Kasumi-1 (cell line): ENCODE results near the gene PARD3B.

ENCODE experiments used
- DNase-seq, 2 experiments: peaks; one replicate each; lab custom pipeline; 2025; lab: John Stamatoyannopoulos, UW

Gene PARD3B

DNA sequence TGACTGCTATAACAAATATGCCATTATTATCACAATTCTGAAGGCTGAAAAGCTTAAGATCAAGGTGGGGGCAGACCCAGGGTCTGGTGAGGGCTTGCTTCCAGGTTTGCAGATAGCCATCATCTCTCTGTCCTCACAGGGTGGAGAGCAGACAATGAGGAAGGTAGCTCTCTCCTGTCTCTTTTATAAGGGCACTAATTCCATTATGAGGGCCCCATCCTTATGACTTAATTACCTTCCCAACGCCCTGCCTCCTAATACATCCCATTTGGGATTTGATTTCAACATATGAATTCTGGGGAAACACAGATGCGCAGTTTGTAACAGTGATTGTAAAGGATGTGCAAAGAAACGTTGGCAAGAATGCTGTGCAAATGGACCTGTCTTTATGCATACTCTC is 44.8 kb downstream of the PARD3B start:
- DNase-seq, result no peak

DNA sequence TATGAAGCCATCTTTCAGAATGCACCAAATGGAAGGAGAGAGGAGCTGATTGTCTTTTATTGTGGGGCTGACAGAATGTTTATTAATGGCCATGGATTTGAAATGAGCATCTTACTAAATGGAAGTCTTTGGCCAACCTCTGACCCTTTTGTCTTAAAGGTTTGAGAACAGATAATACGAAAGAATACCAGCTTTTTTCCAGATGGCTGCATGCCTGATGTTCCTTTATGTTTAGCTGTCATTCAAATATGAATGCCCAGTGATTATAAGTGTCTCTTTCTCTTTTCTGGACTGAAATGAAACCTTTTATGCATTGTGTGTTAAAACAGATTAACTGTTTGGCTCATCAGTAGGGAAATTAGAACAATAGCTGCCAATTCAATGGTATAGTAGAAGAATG is 46.0 kb downstream of the PARD3B start:
- DNase-seq, result no peak

DNA sequence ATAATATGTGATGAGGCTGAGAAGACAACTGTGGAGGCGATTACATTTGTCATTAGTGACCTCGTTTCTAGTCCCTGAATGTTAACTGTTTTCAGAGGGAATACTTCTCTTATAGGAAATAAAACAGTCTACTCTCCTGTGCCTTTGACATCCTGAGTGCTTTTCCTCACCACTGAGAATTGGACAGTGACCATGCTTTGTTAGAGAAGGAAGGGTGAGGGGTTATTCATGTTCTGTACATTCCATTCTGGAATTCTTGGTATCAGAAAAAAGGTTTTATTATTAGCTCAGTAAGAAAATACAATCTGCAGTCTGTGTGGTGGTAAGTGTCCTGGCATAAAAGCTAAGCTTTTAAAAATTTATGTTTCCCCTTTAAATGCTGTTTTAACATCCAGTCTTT is 58.8 kb downstream of the PARD3B start:
- DNase-seq, result no peak

DNA sequence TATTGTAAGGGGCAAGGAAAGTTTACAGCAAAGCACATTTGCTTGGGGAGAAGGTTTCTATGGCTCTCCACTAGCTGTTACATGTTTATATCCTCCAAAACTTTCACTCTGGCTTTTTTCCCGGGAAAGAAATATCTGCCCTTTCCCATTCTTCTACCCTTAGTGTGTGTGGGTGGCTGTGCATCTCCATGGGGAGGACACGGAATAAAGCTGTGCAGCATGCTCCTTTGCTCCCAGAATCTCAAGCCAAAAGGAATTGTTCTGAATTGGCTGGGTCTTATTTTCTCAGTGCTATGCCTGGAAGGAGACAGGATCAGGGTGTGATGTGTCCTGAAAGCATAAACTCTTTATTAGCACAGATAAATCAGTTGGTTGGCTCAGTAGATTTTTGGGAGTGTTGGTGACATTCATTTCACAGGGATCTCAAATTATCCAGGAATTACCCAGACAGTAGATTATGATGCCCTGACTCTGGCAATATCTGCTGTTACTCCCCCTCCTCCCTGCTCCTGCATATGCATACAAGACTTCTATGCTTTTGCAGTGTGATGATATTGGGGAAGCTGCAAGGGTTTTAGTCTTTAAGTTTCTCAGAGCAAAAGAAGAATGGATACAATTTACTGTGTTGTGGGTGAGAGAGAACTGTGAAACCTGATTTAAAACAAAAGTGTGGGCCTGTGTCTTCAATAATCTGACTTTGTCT is 63.1 kb downstream of the PARD3B start:
- no peak for DNase-seq

DNA sequence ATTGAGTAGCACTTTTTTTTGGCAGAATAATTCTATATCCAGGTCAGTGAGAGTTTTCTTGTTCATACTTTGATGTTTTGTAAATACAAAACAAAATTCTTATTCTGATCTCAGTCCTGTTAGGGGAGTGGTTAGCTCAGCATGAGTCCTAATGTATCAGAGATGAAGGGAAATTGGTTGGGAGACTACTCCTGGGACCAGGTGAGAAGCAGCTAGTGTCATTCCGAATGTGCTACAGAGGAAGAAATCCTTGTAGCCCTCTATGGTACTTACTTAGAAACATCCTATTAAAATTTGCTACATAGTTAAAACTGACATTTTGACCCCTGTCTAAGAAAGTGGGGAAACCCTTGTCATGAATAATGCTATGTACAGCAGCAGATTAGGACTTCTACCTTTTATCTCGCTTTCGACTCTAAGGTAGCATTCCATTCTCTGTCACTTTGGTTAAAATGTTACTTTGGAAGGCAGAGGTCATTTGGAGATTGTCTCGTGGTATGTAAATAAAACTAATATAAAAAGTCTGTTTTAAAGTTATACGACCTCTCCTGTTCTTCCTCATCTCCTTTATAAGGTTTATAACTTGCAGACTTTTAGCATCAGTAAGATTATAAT is 65.8 kb downstream of the PARD3B start:
- no peak for DNase-seq

DNA sequence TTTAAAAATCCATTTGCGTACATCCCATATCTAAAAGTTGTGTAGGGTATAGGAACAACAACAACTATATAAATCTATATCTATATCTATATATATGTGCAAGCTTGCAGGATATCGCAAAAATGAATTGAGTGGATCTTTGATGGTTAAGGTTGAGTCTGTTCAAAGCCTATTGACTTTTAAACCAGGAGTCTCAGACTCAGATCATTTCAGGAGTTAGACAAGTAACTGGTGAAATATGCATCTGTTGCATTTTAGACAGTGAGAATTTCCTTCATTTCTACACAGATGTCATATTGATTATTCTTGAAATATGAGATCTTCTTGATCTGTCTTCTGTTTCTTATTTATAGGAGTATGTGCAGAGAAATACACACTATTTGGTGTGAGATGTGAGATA is 66.5 kb downstream of the PARD3B start:
- no peak for DNase-seq

DNA sequence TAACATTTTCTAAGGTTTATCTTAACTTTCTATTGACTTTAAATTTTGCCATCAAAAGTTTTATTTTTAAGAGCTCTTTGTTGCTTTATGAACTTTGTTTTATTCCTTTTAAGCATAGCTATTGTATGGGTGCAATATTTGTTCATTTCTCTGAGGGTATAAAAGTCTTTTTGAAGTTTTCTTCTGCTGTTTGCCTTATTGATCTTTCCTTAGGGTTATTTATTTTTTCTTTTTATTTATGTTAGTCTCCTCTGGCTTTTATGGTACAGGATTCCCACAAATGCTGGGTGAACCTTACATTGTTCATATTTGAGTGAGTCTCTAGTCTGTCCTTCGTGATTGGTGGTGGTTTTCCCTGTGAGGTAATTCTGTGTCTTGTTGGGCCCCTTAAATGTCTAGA is 68.4 kb downstream of the PARD3B start:
- DNase-seq, result no peak

DNA sequence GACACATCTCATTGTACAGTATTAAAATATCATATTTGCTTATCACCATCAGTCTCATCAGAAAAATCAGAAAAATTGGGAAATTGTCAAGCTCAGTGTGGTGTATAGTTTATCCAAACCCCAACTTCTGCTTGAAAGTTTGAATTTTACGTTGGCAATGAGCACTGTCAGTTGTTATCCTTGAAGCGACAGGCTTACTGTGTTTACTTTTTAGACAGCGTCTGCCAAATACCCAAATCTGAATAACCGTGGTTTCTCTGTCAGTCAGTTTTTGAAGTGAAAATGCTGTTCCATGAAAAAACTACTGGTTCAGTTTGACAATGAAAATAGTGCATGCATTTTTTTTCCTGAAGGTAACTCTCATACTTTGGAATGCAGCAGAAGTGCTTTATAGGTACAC is 70.2 kb downstream of the PARD3B start:
- no peak for DNase-seq

DNA sequence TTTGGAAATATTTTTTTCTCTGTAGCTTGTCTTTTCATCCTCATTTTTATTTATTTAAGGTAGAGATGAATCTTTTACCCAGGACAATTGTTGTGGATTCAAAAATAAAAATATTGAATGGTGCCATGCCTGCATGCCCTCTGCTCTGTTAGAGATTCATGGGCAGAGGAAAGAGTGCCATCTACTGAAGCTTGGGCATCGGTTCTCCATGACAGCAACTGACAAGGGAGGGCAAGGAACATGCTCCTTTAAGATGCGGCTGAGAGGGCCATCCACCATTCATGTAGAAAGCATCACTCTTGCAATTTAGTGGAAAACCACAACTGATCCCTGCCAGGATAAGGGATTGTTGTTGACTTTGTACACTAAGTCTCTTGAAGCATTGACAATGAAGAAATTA is 79.9 kb downstream of the PARD3B start:
- no peak for DNase-seq

DNA sequence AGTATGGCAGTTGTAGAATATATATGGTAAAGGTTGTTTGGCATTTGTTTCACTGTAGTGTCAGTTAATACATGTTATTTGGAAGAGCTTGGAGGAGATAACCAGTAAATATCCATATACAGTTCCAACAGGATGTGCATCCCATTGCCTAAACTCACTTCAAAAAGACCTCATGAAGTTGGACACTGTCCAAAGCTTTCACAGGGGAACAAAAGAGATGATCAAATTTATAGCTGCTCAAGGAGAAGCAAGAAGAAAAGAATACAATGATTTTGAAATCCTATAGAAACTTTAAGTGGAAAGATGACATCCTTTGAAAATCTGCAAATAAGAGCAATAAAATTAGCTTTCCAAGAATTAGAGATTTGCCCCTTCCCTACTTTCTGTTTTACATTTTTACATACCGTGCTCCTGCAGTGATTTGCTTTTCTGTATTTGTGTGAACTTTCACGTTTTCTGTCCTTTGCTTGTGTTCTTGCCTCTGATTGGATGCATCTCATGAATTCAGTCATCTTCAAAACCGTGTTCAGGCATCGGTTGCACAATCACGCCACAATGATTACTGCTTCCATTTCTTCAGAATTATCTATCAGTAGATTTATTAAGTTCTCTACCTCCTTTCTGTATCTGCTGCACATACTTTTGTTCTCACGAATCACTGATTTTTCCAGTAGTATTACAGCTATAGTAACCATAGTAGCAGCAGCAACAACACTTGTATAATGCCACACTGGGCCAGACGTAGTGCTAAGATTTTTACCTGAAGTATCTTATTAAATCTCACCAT is 83.8 kb downstream of the PARD3B start:
- DNase-seq, result no peak

DNA sequence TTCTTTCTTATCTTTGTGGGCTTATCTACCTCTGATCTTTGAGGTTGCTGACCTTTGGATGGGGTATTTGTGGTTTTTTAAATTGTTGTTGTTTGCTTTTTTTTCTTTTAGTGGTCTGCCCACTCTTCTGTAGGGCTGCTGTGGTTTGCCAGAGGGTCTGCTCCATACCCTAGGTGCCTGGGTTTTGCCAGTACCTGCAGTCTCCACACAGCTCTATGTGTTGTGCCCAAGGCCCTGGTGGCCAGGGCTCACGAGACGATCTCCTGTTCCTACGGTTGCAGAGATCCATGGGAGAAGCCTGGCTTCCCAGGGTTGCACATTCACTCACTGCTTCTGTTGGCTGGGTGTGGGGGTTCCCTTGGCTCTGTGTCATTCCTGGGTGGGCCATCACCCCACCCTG is 87.1 kb downstream of the PARD3B start:
- DNase-seq, result no peak

DNA sequence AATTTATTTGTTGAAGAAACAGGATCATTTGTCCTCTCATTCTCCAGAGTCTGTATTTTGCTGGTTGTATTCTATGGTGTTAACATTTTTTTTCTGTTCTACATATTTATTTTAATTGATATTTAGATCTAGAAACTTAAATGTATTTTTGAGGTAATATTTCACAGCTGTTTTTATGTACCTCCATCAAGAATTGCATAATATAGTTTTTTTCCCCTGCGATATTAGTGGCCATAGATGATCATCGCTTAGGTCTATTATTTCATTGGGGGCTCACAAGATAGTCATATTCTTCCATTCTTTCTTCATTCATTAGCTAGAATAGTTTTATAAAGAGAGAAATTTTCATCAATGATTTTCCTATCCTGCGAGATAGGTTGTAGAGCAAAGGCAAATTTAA is 89.3 kb downstream of the PARD3B start:
- DNase-seq, result no peak

DNA sequence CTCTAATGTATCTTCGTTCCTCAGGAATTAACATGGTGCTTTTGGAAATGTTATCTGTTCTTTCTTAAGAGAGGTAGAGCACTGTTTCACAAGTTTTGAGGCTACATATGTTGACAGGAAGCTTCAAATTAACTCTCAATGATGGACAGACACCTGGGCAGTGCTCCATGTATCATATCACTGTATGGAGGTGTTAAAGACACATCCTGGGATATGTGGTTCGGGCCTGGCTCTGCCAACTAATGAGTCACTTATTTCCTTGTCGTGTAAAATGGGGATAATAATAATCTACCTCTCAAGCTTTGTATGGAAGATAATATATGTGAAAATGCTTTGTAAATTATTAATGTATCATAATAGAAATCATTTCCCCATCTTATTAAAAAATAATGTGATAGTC is 90.2 kb downstream of the PARD3B start:
- DNase-seq, result no peak

DNA sequence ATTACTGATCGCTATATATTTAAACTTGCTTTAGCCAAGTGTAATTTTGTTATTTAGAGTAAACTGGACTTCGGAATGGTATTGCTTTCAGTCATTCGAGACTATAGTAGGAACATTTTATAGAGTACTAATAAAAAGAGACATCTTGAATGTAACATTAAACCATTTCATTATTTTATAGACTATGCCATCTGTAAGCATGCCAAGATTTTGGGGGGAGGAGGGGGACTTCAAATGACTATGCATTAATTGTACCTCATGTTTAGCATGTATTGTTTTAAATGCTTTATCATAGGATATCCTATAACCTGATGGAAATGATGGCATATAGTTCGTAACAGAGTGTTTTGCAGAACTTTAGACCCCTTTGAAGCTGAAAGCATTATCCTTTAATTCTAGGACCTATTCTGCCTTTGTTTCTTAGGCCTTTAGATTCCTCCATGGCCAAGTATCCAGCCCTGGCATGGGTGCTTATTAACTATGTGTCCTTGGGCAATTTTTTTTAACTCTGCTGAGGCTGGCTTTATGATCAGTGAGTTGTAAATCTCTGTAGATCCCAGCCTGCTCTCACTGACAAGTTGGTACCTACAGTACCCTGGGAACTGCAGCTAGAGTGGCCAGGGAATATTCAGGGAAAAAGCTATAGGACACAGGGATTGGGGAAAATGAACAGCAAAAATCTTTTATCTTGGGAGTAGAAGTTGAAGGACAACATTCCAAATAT is 93.4 kb downstream of the PARD3B start:
- no peak for DNase-seq

DNA sequence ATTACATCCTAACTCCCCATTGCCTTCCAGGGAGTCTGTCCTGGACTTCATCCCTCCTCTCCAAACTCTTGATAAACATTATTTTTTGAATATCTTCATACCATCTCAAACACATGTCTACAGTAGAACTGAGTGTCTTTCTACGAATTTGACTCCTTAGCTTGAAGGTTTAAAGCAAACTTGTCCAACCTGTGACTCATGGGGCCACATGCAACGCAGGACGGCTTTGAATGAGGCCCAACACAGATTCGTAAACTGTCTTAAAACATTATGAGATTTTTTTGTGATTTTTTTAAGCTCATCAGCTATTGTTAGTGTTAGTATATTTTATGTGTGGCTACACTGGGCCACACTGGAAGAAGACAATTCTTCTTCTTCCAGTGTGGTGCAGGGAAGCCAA is 98.1 kb downstream of the PARD3B start:
- DNase-seq, result no peak

DNA sequence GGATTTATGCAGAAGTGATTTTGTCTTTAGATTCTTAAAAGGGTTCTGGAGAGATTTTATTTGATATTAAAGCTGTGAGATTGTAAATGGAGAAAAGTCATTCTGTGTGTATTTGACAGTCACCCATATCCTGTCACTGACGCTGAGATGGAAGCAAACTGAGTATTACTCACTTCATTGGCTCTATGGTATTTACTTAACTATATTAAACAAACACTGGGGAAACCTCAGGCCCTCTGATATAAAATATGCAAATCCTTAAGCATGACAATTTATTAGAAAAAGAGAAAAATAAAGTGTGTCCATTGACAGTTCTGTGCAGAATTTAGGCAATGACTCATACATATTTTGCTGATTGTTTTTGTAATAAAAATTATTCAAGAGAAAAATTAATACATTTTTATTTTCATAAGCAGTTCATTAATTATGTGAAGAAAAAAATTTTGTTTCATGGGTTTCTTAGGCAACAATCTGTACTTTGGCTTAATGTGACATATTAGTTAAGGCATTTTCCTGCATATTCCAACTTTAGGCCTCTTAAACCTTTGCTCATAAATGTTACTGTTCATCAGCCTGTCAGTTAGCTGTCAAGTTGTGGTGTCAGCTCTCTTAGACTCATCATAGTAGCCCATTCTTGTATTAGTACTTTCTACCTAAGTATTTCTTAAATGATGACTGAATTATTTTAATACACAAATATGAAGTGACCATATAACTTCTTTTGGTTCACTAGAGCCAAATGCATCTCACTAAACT is 99.9 kb downstream of the PARD3B start:
- no peak for DNase-seq

DNA sequence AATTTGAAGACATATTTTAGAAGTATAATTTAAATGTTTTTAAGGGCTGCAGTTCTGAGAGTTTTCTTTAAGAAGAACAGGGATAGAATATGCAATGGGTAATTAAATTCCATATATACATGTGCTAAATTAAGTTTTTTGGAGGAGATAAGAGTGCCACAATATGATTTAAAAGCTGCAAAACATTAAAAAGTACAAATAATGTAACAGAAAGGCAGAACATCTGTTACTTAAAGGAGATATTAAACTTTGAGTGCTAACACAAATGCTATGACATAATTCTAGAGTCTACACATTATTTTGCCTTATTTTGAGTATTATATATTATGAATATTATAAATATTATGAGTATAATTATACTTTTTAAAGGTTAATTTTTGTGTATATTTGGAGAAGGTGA is 102.4 kb downstream of the PARD3B start:
- DNase-seq, result no peak

DNA sequence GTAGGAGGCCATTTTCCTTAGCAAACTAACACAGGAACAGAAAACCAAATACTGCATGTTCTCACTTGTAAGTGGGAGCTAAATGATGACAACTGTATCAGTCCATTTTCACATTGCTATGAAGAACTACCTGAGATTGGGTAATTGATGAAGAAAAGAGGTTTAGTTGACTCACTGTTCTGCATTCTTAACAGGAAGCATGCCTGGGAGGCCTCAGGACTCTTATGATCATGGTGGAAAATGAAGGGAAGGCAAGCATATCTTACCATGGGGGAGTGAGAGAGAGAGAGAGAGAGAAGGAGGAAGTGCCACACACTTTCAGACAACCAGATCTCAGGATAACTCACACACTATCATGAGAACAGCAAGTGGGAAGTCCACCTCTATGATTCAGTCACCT is 105.3 kb downstream of the PARD3B start:
- DNase-seq, result no peak

DNA sequence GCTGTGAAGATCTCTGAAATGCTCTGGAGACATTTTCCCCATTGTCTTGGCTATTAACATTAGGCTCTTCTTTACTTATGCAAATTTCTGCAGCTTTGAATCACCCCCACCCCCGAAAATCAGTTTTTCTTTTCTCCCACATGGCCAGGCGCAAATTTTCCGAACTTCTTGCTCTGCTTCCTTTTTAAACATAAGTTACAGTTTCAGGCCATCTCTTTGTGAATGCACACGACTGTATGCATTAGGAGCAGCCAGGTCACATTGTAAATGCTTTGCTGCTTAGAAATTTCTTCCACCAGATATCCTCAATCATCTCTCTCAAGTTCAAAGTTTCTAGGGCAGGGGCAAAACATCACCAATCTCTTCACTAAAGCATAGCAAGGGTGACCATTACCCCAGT is 106.8 kb downstream of the PARD3B start:
- no peak for DNase-seq

DNA sequence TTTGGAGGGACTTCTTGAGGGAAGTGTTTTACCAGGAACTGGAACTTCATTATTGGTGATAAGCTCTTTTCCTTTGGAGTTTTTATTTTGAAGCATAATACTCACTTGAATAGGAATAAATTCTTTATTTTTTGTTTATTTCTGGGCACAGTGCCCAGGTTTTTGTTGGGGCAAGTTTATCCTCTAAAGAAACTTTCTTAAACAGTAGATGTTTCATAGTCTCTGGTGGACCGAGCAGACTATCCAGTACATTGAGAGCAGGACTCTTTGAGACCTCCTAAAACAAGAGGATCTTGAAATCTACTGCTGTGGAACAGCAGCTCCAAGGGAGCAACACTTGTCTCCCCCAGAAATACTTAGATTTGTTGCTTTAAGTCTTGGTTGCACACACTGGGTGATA is 109.4 kb downstream of the PARD3B start:
- no peak for DNase-seq

DNA sequence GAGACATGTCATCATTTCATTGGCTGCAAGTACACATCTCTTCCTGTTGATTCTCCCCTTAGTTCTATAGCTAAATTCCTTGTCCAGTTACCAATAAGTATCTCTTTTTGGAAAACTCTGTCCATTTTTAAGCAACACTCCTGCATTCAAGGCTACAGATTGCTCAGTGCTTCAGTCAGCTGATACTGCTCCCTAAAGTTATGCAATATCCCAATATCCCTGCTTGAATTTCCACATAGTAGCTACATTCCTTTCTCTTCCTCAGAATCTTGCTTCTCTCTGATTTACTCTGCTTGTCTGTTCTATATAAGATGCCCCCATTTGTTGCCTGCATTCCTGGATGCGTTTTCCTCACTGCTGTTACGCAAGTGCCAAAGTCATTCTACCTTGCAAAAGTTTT is 109.8 kb downstream of the PARD3B start:
- no peak for DNase-seq

DNA sequence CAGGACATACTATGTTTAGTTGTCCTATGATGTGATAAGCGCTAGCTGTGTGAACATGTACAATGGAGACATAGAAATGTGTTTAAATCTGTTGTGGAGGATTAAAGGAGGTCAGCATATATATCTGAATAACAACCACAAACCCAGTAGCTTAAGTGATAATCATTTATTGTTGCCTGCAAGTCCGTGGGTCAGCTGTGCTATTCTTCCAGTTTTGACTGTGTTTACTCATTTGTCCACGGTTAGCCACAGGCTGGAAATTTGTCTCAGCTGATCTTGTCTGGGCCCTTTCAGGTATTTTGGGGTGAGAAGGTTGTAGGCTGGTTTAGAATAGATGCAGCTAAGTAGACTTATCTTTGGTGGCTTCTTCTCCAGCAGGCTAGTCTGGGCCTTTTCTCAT is 110.4 kb downstream of the PARD3B start:
- no peak for DNase-seq
